Endodermal cell (in vitro differentiated cells): ENCODE results near the gene CEP112. TPM values are rescaled to one million over a fixed set of nuclear protein-coding genes. Genes with fewer than 3 reads are reported as not detected.

ENCODE experiments used
- DNase-seq: peaks from one replicate; pipeline ENCODE4 v3.0.0-alpha.2; 2017
- H3K27ac ChIP-seq: 2 replicates; pipeline ENCODE4 v1.5.1; 2013; ENCODE audit warnings: mild to moderate bottlenecking, low read depth, low read length, moderate library complexity
- H3K27me3 ChIP-seq: 2 replicates; pipeline ENCODE4 v1.6.1; 2013; ENCODE audit warnings: mild to moderate bottlenecking, low read length, moderate library complexity; ENCODE audit not compliant: insufficient read depth, control insufficient read depth, poor library complexity, severe bottlenecking
- H3K36me3 ChIP-seq: 2 replicates; pipeline ENCODE4 v1.7.0; 2013; ENCODE audit warnings: mild to moderate bottlenecking, low read length, moderate library complexity; ENCODE audit not compliant: control insufficient read depth, insufficient read depth
- H3K4me1 ChIP-seq: one replicate; pipeline ENCODE4 v1.7.0; 2013; ENCODE audit warnings: low read length; ENCODE audit not compliant: control insufficient read depth, insufficient read depth
- H3K4me3 ChIP-seq: 2 replicates; pipeline ENCODE4 v1.5.1; 2013; ENCODE audit warnings: mild to moderate bottlenecking, low read length, moderate library complexity
- H3K9ac ChIP-seq: 2 replicates; pipeline ENCODE4 v1.6.1; 2013; ENCODE audit warnings: mild to moderate bottlenecking, low read length, moderate library complexity; ENCODE audit not compliant: poor library complexity, severe bottlenecking; ENCODE audit errors: extremely low read depth
- H3K9me3 ChIP-seq: 2 replicates; pipeline ENCODE4 v1.6.1; 2013; ENCODE audit warnings: mild to moderate bottlenecking, low read length, moderate library complexity; ENCODE audit not compliant: control insufficient read depth
- H3K27ac Mint-ChIP-seq: 2 replicates; pipeline ENCODE4 v1.8.0; 2020; ENCODE audit warnings: mixed read lengths
- H3K27me3 Mint-ChIP-seq: 2 replicates; pipeline ENCODE4 v1.8.0; 2021; ENCODE audit warnings: mild to moderate bottlenecking, mixed read lengths; ENCODE audit not compliant: insufficient read depth
- H3K36me3 Mint-ChIP-seq: 2 replicates; pipeline ENCODE4 v1.8.0; 2020; ENCODE audit warnings: low read depth, mixed read lengths
- H3K4me1 Mint-ChIP-seq: 2 replicates; pipeline ENCODE4 v1.8.0; 2020; ENCODE audit warnings: mixed read lengths
- H3K4me3 Mint-ChIP-seq: 2 replicates; pipeline ENCODE4 v1.8.0; 2020; ENCODE audit warnings: mild to moderate bottlenecking, moderate library complexity, mixed read lengths
- H3K9me3 Mint-ChIP-seq: 2 replicates; pipeline ENCODE4 v1.8.0; 2020; ENCODE audit warnings: mild to moderate bottlenecking, mixed read lengths
- CTCF ChIP-seq: fragments of 200-600 bp; sonication (generic); conservative IDR thresholded peaks from 2 replicates; pipeline ENCODE4 v1.5.0; 2021; ENCODE audit warnings: antibody characterized with exemption, mild to moderate bottlenecking
- WGBS, 2 experiments: methylation state at CpG; one replicate each; pipeline versions ENCODE4 v1.1.5 to v1.1.7; 2013; ENCODE audit warnings: missing lambda C conversion rate in 2 of 2, mixed read lengths in 1 of 2; ENCODE audit not compliant: insufficient coverage in 1 of 2, insufficient read length in 1 of 2; 5-methylcytosine and 5-hydroxymethylcytosine counted together
- total RNA-seq, 2 donors: library from RNA; stranded (reverse); fragmentation: NEBNext Ultra II Directional in 1 of 2; extraction: Animal tissue kit (Norgen Biotek cat#: 25700) in 1 of 2; gene quantifications; 2 replicates in 1 of 2; 3 replicates in 1 of 2; pipeline ENCODE4 v1.2.1, GENCODE V29; 2021

Gene CEP112
- total RNA-seq, 2 donors from 2014 or later, result 15.2 to 21.4 TPM

GRCh38 chr17:66221343-66221742 lies 29.4 kb upstream of the CEP112 start:
- no peaks in the 10 kb centered on the region for H3K27me3 ChIP-seq
- Mint-ChIP-seq H3K4me3 (no peak overlapping the region), H3K27ac (no peak overlapping the region), H3K27me3 (no peaks in the 10 kb centered on the region), H3K36me3 (no peaks in the 10 kb centered on the region), H3K4me1 (no peaks in the 10 kb centered on the region), H3K9me3 (no peaks in the 10 kb centered on the region)
- DNase-seq, result no peak
- no peaks in the 10 kb centered on the region for H3K4me1 ChIP-seq
- no peaks in the 10 kb centered on the region for H3K36me3 ChIP-seq
- TF ChIP-seq CTCF, result no peak
- no peak overlapping the region for H3K4me3 ChIP-seq
- no peak overlapping the region for H3K27ac ChIP-seq
- no peaks in the 10 kb centered on the region for H3K9me3 ChIP-seq
- no peak overlapping the region for H3K9ac ChIP-seq

GRCh38 chr17:66220079-66220835 lies 28.3 kb upstream of the CEP112 start:
- no peak overlapping the region for H3K9ac ChIP-seq
- H3K36me3 ChIP-seq, result no peaks in the 10 kb centered on the region
- Mint-ChIP-seq H3K27me3 (no peaks in the 10 kb centered on the region), H3K4me1 (no peaks in the 10 kb centered on the region), H3K9me3 (no peaks in the 10 kb centered on the region), H3K27ac (no peak overlapping the region), H3K4me3 (no peak overlapping the region), H3K36me3 (no peaks in the 10 kb centered on the region)
- H3K4me3 ChIP-seq, result no peak overlapping the region
- no peak for TF ChIP-seq CTCF
- 88% methylated on average over 8 of the region's 8 CpGs for WGBS, 2 experiments
- no peaks in the 10 kb centered on the region for H3K9me3 ChIP-seq
- no peak for DNase-seq
- no peaks in the 10 kb centered on the region for H3K4me1 ChIP-seq
- H3K27me3 ChIP-seq, result no peaks in the 10 kb centered on the region
- H3K27ac ChIP-seq, result no peak overlapping the region

GRCh38 chr17:66215529-66215911 lies 23.6 kb upstream of the CEP112 start:
- Mint-ChIP-seq H3K4me1 (peaks cover 3% of the 10 kb centered on the region), H3K27me3 (no peaks in the 10 kb centered on the region), H3K4me3 (no peak overlapping the region), H3K9me3 (no peaks in the 10 kb centered on the region), H3K27ac (no peak overlapping the region), H3K36me3 (no peaks in the 10 kb centered on the region)
- H3K36me3 ChIP-seq, result no peaks in the 10 kb centered on the region
- no peaks in the 10 kb centered on the region for H3K9me3 ChIP-seq
- TF ChIP-seq CTCF, result no peak
- H3K4me3 ChIP-seq, result no peak overlapping the region
- no peaks in the 10 kb centered on the region for H3K4me1 ChIP-seq
- no peak overlapping the region for H3K27ac ChIP-seq
- no peak for DNase-seq
- whole genome bisulfite sequencing, 2 experiments, result 93 to 97% methylated on average over 3 of the region's 3 CpGs
- no peaks in the 10 kb centered on the region for H3K27me3 ChIP-seq
- no peak overlapping the region for H3K9ac ChIP-seq
